Chondrocyte (in vitro differentiated cells): ENCODE data around the gene YWHAB. TPM values are rescaled to one million over a fixed set of nuclear protein-coding genes. Genes with fewer than 3 reads are reported as not detected.

Source experiments
- DNase-seq: peaks from one replicate; pipeline ENCODE4 v3.0.0; 2021; ENCODE audit warnings: mixed read lengths, low spot score
- H3K27ac Mint-ChIP-seq: one replicate; pipeline ENCODE4 v1.8.0; 2021; ENCODE audit warnings: mild to moderate bottlenecking, moderate library complexity, mixed read lengths; ENCODE audit not compliant: unreplicated experiment
- H3K27me3 Mint-ChIP-seq: 2 replicates; pipeline ENCODE4 v1.8.0; 2021; ENCODE audit warnings: low read depth, mixed read lengths
- H3K36me3 Mint-ChIP-seq: 2 replicates; pipeline ENCODE4 v1.8.0; 2021; ENCODE audit warnings: low read depth, mixed read lengths
- H3K4me1 Mint-ChIP-seq: 2 replicates; pipeline ENCODE4 v1.8.0; 2021; ENCODE audit warnings: low read depth, mild to moderate bottlenecking, mixed read lengths
- H3K4me3 Mint-ChIP-seq: one replicate; pipeline ENCODE4 v1.8.0; 2021; ENCODE audit warnings: mild to moderate bottlenecking, moderate library complexity, mixed read lengths; ENCODE audit not compliant: unreplicated experiment
- H3K9me3 Mint-ChIP-seq: 2 replicates; pipeline ENCODE4 v1.8.0; 2021; ENCODE audit warnings: low read depth, mixed read lengths
- total RNA-seq: library from RNA; stranded (reverse); gene quantifications from 3 replicates; pipeline ENCODE4 v1.2.1, GENCODE V29; 2021
- TF ChIP-seq, protein P1 (sequence below): fragments of 200-600 bp; sonication (generic); IDR thresholded peaks from 2 replicates; pipeline ENCODE4 v1.5.0; 2021; ENCODE audit warnings: antibody characterized with exemption, mild to moderate bottlenecking, moderate library complexity

Gene YWHAB
- total RNA-seq, 1 donor from 2014 or later: 201 TPM

DNA sequence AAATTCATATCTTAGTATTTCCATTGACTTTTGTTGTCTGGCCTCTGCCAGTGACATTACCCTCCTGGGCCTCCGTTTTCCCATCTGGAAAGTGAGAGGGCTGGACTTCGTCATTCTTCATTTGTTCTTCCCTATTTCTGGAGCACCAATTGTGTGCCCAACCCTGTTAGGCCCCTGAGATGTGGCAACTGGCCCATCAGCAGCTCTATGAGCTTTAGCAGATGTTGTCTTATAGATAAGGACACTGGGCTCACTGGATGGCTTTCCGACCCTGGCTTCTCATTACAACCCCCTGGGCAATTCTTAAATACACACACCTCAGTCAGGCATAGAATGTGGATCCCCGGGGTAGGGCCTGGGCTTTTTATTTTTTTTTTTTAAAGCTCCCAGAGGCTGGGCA lies 39.0 kb downstream of the YWHAB start:
- no peaks in the 10 kb centered on the region for H3K9me3 Mint-ChIP-seq
- no peaks in the 10 kb centered on the region for H3K27me3 Mint-ChIP-seq
- TF ChIP-seq, protein P1, sequence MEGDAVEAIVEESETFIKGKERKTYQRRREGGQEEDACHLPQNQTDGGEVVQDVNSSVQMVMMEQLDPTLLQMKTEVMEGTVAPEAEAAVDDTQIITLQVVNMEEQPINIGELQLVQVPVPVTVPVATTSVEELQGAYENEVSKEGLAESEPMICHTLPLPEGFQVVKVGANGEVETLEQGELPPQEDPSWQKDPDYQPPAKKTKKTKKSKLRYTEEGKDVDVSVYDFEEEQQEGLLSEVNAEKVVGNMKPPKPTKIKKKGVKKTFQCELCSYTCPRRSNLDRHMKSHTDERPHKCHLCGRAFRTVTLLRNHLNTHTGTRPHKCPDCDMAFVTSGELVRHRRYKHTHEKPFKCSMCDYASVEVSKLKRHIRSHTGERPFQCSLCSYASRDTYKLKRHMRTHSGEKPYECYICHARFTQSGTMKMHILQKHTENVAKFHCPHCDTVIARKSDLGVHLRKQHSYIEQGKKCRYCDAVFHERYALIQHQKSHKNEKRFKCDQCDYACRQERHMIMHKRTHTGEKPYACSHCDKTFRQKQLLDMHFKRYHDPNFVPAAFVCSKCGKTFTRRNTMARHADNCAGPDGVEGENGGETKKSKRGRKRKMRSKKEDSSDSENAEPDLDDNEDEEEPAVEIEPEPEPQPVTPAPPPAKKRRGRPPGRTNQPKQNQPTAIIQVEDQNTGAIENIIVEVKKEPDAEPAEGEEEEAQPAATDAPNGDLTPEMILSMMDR: no peak
- H3K27ac Mint-ChIP-seq: no peak overlapping the region
- peaks cover 7% of the 10 kb centered on the region for H3K36me3 Mint-ChIP-seq
- no peak for DNase-seq
- H3K4me1 Mint-ChIP-seq: no peaks in the 10 kb centered on the region
- H3K4me3 Mint-ChIP-seq: no peak overlapping the region

DNA sequence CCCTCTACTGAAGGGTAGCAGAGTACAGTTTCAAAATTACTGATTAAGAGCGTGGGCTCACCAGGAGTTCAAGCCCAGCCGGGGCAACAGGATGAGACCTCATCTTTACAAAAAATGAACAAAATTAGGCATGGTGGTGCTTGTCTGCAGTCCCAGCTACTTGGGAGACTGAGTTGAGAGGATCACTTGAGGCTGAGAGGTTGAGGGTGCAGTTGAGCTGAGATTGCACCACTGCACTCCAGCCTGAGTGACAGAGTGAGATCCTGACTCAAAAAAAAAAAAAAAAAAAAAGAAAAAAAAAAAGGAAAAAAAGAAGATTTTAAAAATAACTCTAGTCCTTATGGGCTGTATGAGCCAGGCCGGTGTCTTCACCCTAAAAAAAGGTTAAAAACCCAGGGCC lies 43.1 kb downstream of the YWHAB start:
- TF ChIP-seq, protein P1: no peak
- H3K9me3 Mint-ChIP-seq: no peaks in the 10 kb centered on the region
- H3K4me1 Mint-ChIP-seq: no peaks in the 10 kb centered on the region
- no peak overlapping the region for H3K27ac Mint-ChIP-seq
- DNase-seq: no peak
- H3K36me3 Mint-ChIP-seq: peaks cover 19% of the 10 kb centered on the region
- H3K27me3 Mint-ChIP-seq: no peaks in the 10 kb centered on the region
- H3K4me3 Mint-ChIP-seq: no peak overlapping the region

DNA sequence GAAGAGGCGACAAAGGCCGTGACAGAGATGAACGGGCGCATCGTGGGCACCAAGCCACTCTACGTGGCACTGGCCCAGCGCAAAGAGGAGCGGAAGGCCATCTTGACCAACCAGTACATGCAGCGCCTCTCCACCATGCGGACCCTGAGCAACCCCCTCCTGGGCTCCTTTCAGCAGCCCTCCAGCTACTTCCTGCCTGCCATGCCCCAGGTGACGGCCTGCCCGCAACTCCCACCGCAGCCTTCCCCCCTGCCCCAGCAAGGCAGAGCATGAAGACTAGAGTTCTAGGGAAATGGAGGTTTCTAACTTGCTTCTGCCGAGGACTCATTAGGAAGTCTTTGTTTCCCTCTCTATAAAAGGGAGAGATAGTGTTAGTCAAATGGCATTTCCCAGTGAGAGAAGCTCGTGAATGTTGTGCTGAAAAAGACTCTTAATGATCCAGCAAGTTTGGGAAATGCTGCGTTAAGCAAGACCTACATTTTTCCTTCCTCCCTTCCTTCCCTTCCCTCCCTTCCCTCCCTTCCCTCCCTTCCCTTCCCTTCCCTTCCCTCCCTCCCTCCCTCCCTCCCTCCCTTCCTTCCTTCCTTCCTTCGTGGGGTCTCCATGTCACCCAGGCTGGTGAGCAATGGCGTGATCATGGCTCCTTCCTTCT lies 45.1 kb downstream of the YWHAB start:
- Mint-ChIP-seq H3K27me3 (no peaks in the 10 kb centered on the region), H3K27ac (no peak overlapping the region), H3K36me3 (peaks cover 21% of the 10 kb centered on the region), H3K9me3 (no peaks in the 10 kb centered on the region), H3K4me3 (no peak overlapping the region), H3K4me1 (no peaks in the 10 kb centered on the region)
- no peak for DNase-seq
- TF ChIP-seq, protein P1: no peak

DNA sequence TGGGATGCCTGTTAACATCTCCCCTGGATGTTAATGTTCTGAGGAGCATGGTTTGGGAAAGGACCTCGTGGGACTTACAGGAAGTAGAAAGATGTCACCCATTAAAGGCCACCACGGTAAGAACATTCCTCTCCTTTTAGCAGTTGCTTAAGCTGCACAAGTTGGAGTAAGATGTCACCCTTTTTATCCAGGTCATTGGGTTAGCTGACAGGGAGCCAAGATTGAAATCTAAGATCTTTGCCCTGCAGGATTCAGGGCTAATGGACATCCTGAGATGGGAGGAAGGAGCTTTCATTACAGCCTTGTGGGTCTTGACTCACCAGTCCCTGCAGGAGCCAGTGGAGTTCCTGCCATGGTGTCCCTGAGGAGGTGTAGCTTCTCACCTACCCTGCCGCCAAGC lies 46.4 kb downstream of the YWHAB start:
- Mint-ChIP-seq H3K9me3 (no peaks in the 10 kb centered on the region), H3K27ac (no peak overlapping the region), H3K36me3 (peaks cover 30% of the 10 kb centered on the region), H3K4me3 (no peak overlapping the region), H3K27me3 (no peaks in the 10 kb centered on the region), H3K4me1 (no peaks in the 10 kb centered on the region)
- TF ChIP-seq, protein P1: no peak
- DNase-seq: no peak

DNA sequence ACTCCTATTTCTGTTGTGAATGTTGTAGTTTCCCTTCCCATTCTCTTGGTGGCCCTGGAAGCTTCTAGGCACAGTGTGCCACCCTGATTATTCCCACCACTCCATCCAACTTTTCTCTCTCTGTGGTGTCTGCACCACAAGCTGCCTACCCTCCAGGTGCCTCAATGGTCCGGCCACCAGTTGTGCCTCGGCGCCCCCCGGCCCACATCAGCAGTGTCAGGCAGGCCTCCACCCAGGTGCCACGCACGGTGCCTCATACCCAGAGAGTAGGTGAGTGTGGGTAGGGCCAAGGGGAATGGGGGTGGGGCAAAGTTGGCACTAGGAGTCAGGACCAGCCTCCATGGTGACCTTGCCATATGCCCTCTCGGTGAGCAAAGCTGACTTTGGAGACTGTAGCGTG lies 47.4 kb downstream of the YWHAB start:
- H3K9me3 Mint-ChIP-seq: no peaks in the 10 kb centered on the region
- DNase-seq: no peak
- TF ChIP-seq, protein P1: no peak
- H3K4me3 Mint-ChIP-seq: no peak overlapping the region
- no peaks in the 10 kb centered on the region for H3K4me1 Mint-ChIP-seq
- H3K36me3 Mint-ChIP-seq: peaks cover 34% of the 10 kb centered on the region
- H3K27ac Mint-ChIP-seq: no peak overlapping the region
- no peaks in the 10 kb centered on the region for H3K27me3 Mint-ChIP-seq
